Stimulated activated CD4-positive, alpha-beta T cell treated with anti-CD3 and anti-CD28 coated beads, Interleukin-1b, Interleukin-23, amount 100 ng/mL, for 48 hours (primary cell): ENCODE results near the gene FBXL4.

ENCODE experiments used
- DNase-seq: peaks from one replicate; pipeline ENCODE4 v3.0.0-alpha.2; 2020

The FBXL4 gene

GRCh38 chr6:98877250-98877649 lies 70.5 kb downstream of the FBXL4 start:
- DNase-seq = no peak

- no peak for DNase-seq
These were observed 72.4 kb downstream of the FBXL4 start for GRCh38 chr6:98875375-98875774.

GRCh38 chr6:98871821-98872220 lies 75.9 kb downstream of the FBXL4 start:
- DNase-seq = no peak

GRCh38 chr6:98871057-98871456 lies 76.7 kb downstream of the FBXL4 start:
- DNase-seq = no peak

GRCh38 chr6:98864497-98864896 lies 83.2 kb downstream of the FBXL4 start:
- no peak for DNase-seq

GRCh38 chr6:98848539-98849242 lies 99.1 kb downstream of the FBXL4 start:
- no peak for DNase-seq

GRCh38 chr6:98847779-98848538 lies 99.8 kb downstream of the FBXL4 start:
- DNase-seq = no peak

- no peak for DNase-seq
These were observed 100.3 kb downstream of the FBXL4 start for GRCh38 chr6:98847416-98847778.

- DNase-seq = no peak
These were observed 101.7 kb downstream of the FBXL4 start for GRCh38 chr6:98846021-98846380.

- peak; percentile 63 for DNase-seq
These were observed 102.3 kb downstream of the FBXL4 start for GRCh38 chr6:98845211-98846020.

GRCh38 chr6:98844244-98845210 lies 103.2 kb downstream of the FBXL4 start:
- DNase-seq = no peak

GRCh38 chr6:98843271-98844243 lies 104.2 kb downstream of the FBXL4 start:
- DNase-seq = no peak

GRCh38 chr6:98842342-98843180 lies 105.2 kb downstream of the FBXL4 start:
- no peak for DNase-seq

- DNase-seq = no peak
These were observed 106.0 kb downstream of the FBXL4 start for GRCh38 chr6:98841621-98842341.

- no peak for DNase-seq
These were observed 106.7 kb downstream of the FBXL4 start for GRCh38 chr6:98840996-98841513.

- no peak for DNase-seq
These were observed 107.4 kb downstream of the FBXL4 start for GRCh38 chr6:98840385-98840784.

- no peak for DNase-seq
These were observed 107.9 kb downstream of the FBXL4 start for GRCh38 chr6:98839781-98840361.

- no peak for DNase-seq
These were observed 108.8 kb downstream of the FBXL4 start for GRCh38 chr6:98838975-98839374.

GRCh38 chr6:98838032-98838431 lies 109.7 kb downstream of the FBXL4 start:
- DNase-seq = no peak
